H1 (cell line): ENCODE results near the gene GID4. TPM values are rescaled to one million over a fixed set of nuclear protein-coding genes. Genes with fewer than 3 reads are reported as not detected.

Experiments
- CTCF ChIA-PET: fragments of 300-600 bp; sonication (Branson Sonifier 250); formaldehyde crosslinking; loops from one replicate; lab custom pipeline; 2021; ENCODE audit not compliant: partially characterized antibody; lab: Charles Lee
- POLR2A ChIA-PET: fragments of 300-600 bp; sonication (Branson Sonifier 250); formaldehyde crosslinking; loops from one replicate; lab custom pipeline; 2021; ENCODE audit warnings: inconsistent platforms; ENCODE audit not compliant: partially characterized antibody; lab: Charles Lee
- DNase-seq, 2 experiments: peaks; one replicate each; pipeline versions ENCODE4 v3.0.0 to v3.0.0-alpha.2; 2010 to 2022; ENCODE audit warnings: low spot score in 2 of 2, low read depth in 1 of 2, mixed read lengths in 1 of 2
- FAIRE-seq: peaks from 2 replicates; lab custom pipeline; 2011; peaks lifted over from hg19 to GRCh38; lab: Jason Lieb, UNC
- H2AFZ ChIP-seq: 2 replicates; pipeline ENCODE4 v1.8.1; 2012; ENCODE audit warnings: low read length, inconsistent platforms
- H2AK5ac ChIP-seq: 2 replicates; pipeline ENCODE4 v1.6.1; 2013; ENCODE audit warnings: low read depth, low read length
- H2BK120ac ChIP-seq: replicated peaks from 2 replicates; pipeline ENCODE3; 2013; ENCODE audit warnings: low read depth, low read length, inconsistent platforms
- H2BK12ac ChIP-seq: 2 replicates; pipeline ENCODE4 v1.6.1; 2013; ENCODE audit warnings: low read depth, low read length
- H2BK15ac ChIP-seq: 2 replicates; pipeline ENCODE4 v1.6.1; 2013; ENCODE audit warnings: low read length
- H2BK20ac ChIP-seq: 2 replicates; pipeline ENCODE4 v1.6.1; 2013; ENCODE audit warnings: low read length
- H2BK5ac ChIP-seq: 2 replicates; pipeline ENCODE4 v1.6.1; 2013; ENCODE audit warnings: low read depth, low read length
- H3K14ac ChIP-seq: 2 replicates; pipeline ENCODE4 v1.6.1; 2013; ENCODE audit warnings: inconsistent platforms; ENCODE audit not compliant: insufficient read length
- H3K18ac ChIP-seq: 2 replicates; pipeline ENCODE4 v1.6.1; 2013; ENCODE audit warnings: low read length; ENCODE audit errors: extremely low read depth
- H3K23ac ChIP-seq: 2 replicates; pipeline ENCODE4 v1.6.1; 2013; ENCODE audit warnings: inconsistent platforms; ENCODE audit not compliant: insufficient read length
- H3K23me2 ChIP-seq: 2 replicates; pipeline ENCODE4 v1.6.1; 2013; ENCODE audit warnings: low read depth, low read length
- H3K27ac ChIP-seq: 2 replicates; pipeline ENCODE4 v1.6.1; 2011; ENCODE audit warnings: low read depth, low read length, inconsistent platforms
- H3K27me3 ChIP-seq, 4 experiments: replicated peaks in 1 of 4; 1 replicate in 1 of 4; 2 replicates in 3 of 4; pipeline versions ENCODE4 v1.6.1 to v1.8.1; 2011 to 2013; ENCODE audit warnings: low read length in 3 of 4, mild to moderate bottlenecking in 3 of 4, inconsistent platforms in 2 of 4, mixed read lengths in 2 of 4, moderate library complexity in 1 of 4; ENCODE audit not compliant: control insufficient read depth in 3 of 4, insufficient read depth in 3 of 4; ENCODE audit errors: extremely low read depth in 1 of 4
- H3K36me3 ChIP-seq, 4 experiments: 2 replicates each; pipeline versions ENCODE4 v1.6.1 to v1.8.1; 2011 to 2013; ENCODE audit warnings: mild to moderate bottlenecking in 4 of 4, low read length in 3 of 4, moderate library complexity in 2 of 4, control low read depth in 1 of 4, inconsistent platforms in 1 of 4; ENCODE audit not compliant: insufficient read depth in 4 of 4, control insufficient read depth in 2 of 4
- H3K4ac ChIP-seq: replicated peaks from 2 replicates; pipeline ENCODE3; 2013; ENCODE audit warnings: low read length, low read depth, mixed read lengths, inconsistent platforms; ENCODE audit not compliant: insufficient read length
- H3K4me1 ChIP-seq, 4 experiments: replicated peaks in 1 of 4; 1 replicate in 1 of 4; 2 replicates in 3 of 4; pipeline versions ENCODE4 v1.6.1 to v1.8.1; 2011 to 2013; ENCODE audit warnings: low read length in 3 of 4, inconsistent platforms in 2 of 4, mixed read lengths in 1 of 4; ENCODE audit not compliant: insufficient read depth in 4 of 4, control insufficient read depth in 3 of 4
- H3K4me2 ChIP-seq, 2 experiments: 2 replicates each; pipeline versions ENCODE4 v1.6.1 to v1.8.1; 2011 to 2013; ENCODE audit warnings: low read depth in 2 of 2, low read length in 2 of 2, control low read depth in 1 of 2, inconsistent platforms in 1 of 2, mild to moderate bottlenecking in 1 of 2; ENCODE audit not compliant: insufficient read depth in 1 of 2
- H3K4me3 ChIP-seq, 4 experiments: fragments of 200-600, 300-600 bp in 1 of 4; sonication (generic), shearing (Covaris generic), sonication (Bioruptor Twin) in 1 of 4; 2 replicates each; pipeline versions ENCODE4 v1.5.1 to v1.8.1; 2011 to 2016; ENCODE audit warnings: low read length in 4 of 4, low read depth in 3 of 4, control low read depth in 2 of 4, inconsistent platforms in 2 of 4, mild to moderate bottlenecking in 2 of 4, mixed read lengths in 1 of 4, moderate library complexity in 1 of 4; ENCODE audit not compliant: insufficient read depth in 2 of 4; ENCODE audit errors: extremely low read depth in 1 of 4
- H3K56ac ChIP-seq: replicated peaks from 2 replicates; pipeline ENCODE3; 2013; ENCODE audit warnings: low read depth, mild to moderate bottlenecking, mixed read lengths, low read length, inconsistent platforms; ENCODE audit not compliant: insufficient read length
- H3K79me1 ChIP-seq: 2 replicates; pipeline ENCODE4 v1.6.1; 2013; ENCODE audit warnings: low read depth, low read length, control low read depth
- H3K79me2 ChIP-seq, 2 experiments: 2 replicates each; pipeline versions ENCODE4 v1.6.1 to v1.8.1; 2012 to 2013; ENCODE audit warnings: low read length in 2 of 2, mild to moderate bottlenecking in 2 of 2, inconsistent platforms in 1 of 2; ENCODE audit not compliant: insufficient read depth in 2 of 2, control insufficient read depth in 1 of 2
- H3K9ac ChIP-seq, 4 experiments: replicated peaks in 1 of 4; 1 replicate in 1 of 4; 2 replicates in 3 of 4; pipeline versions ENCODE4 v1.6.1 to v1.8.1; 2011 to 2013; ENCODE audit warnings: low read depth in 3 of 4, low read length in 3 of 4, control low read depth in 2 of 4, mild to moderate bottlenecking in 2 of 4, moderate library complexity in 2 of 4, inconsistent platforms in 1 of 4; ENCODE audit errors: extremely low read depth in 1 of 4
- H3K9me3 ChIP-seq, 2 experiments: 2 replicates each; pipeline versions ENCODE4 v1.6.1 to v1.8.1; 2012 to 2013; ENCODE audit warnings: mild to moderate bottlenecking in 2 of 2, moderate library complexity in 2 of 2, control low read depth in 1 of 2, inconsistent platforms in 1 of 2, low read depth in 1 of 2, low read length in 1 of 2, mixed read lengths in 1 of 2; ENCODE audit not compliant: insufficient read depth in 2 of 2
- H4K20me1 ChIP-seq, 2 experiments: replicated peaks in 1 of 2; 2 replicates each; pipeline versions ENCODE3 to v1.8.1; 2011 to 2013; ENCODE audit warnings: inconsistent platforms in 2 of 2, low read length in 2 of 2, mild to moderate bottlenecking in 1 of 2; ENCODE audit not compliant: insufficient read depth in 2 of 2, control insufficient read depth in 1 of 2
- H4K5ac ChIP-seq: 2 replicates; pipeline ENCODE4 v1.6.1; 2013; ENCODE audit warnings: low read length, low read depth, mixed read lengths, inconsistent platforms; ENCODE audit not compliant: insufficient read length
- H4K8ac ChIP-seq: 2 replicates; pipeline ENCODE4 v1.8.0; 2013; ENCODE audit warnings: mild to moderate bottlenecking, moderate library complexity, low read length, inconsistent platforms; ENCODE audit not compliant: insufficient read depth; ENCODE audit errors: extremely low read depth
- H4K91ac ChIP-seq: replicated peaks from 2 replicates; pipeline ENCODE3; 2013; ENCODE audit warnings: low read length, mixed read lengths, inconsistent platforms; ENCODE audit not compliant: insufficient read length
- ATF2 ChIP-seq: IDR thresholded peaks from 2 replicates; pipeline ENCODE4 v1.6.1; 2012; ENCODE audit warnings: low read length, inconsistent platforms
- CHD1 ChIP-seq: IDR thresholded peaks from 2 replicates; pipeline ENCODE4 v1.6.1; 2012; ENCODE audit warnings: low read depth, low read length, improper control_type of control experiment
- EP300 ChIP-seq, 2 experiments: IDR thresholded peaks; 1 replicate in 1 of 2; 2 replicates in 1 of 2; pipeline ENCODE4 v1.6.1; 2011 to 2012; ENCODE audit warnings: low read depth in 2 of 2, low read length in 2 of 2, mild to moderate bottlenecking in 2 of 2, borderline replicate concordance in 1 of 2, inconsistent platforms in 1 of 2, moderate library complexity in 1 of 2
- GTF2F1 ChIP-seq: IDR thresholded peaks from 2 replicates; pipeline ENCODE4 v1.6.1; 2012; ENCODE audit warnings: low read depth, low read length, improper control_type of control experiment, borderline replicate concordance
- HDAC2 ChIP-seq, 2 experiments: fragments of 300-600 bp in 1 of 2; sonication (generic) in 1 of 2; IDR thresholded peaks; 2 replicates each; pipeline ENCODE4 v1.6.1; 2011 to 2012; ENCODE audit warnings: low read depth in 2 of 2, low read length in 2 of 2, mild to moderate bottlenecking in 2 of 2, moderate library complexity in 2 of 2, borderline replicate concordance in 1 of 2, inconsistent platforms in 1 of 2
- KDM4A ChIP-seq: IDR thresholded peaks from one replicate; pipeline ENCODE4 v1.7.1; 2012; ENCODE audit warnings: low read depth, mild to moderate bottlenecking, moderate library complexity, low read length, inconsistent platforms; ENCODE audit not compliant: severe bottlenecking
- RNF2 ChIP-seq: fragments of 200-900, 300-1000 bp; sonication (generic); IDR thresholded peaks from 2 replicates; pipeline ENCODE4 v1.7.1; 2016; ENCODE audit warnings: borderline replicate concordance, low read depth, mild to moderate bottlenecking, antibody characterized with exemption, low read length; ENCODE audit not compliant: poor library complexity, severe bottlenecking; ENCODE audit errors: missing control alignments
- SIX5 ChIP-seq: IDR thresholded peaks from 2 replicates; pipeline ENCODE4 v1.6.1; 2011; ENCODE audit warnings: mild to moderate bottlenecking, low read depth, low read length
- SP4 ChIP-seq: IDR thresholded peaks from 2 replicates; pipeline ENCODE4 v1.6.1; 2012; ENCODE audit warnings: low read length, inconsistent platforms
- TEAD4 ChIP-seq: IDR thresholded peaks from 2 replicates; pipeline ENCODE4 v1.6.1; 2012; ENCODE audit warnings: low read depth, low read length, inconsistent platforms, mixed read lengths
- ZNF274 ChIP-seq: IDR thresholded peaks from 2 replicates; pipeline ENCODE4 v1.7.0; 2012; ENCODE audit warnings: low read length, borderline replicate concordance; ENCODE audit errors: extremely low read depth
- WGBS, 2 experiments: shearing (Covaris generic) in 1 of 2; methylation state at CpG; one replicate each; pipeline versions ENCODE4 v1.1.6 to v1.1.7; 2013 to 2015; ENCODE audit warnings: low lambda C conversion rate in 2 of 2, mixed read lengths in 2 of 2, inconsistent platforms in 1 of 2, low coverage in 1 of 2, missing lambda C conversion rate in 1 of 2; ENCODE audit not compliant: insufficient replicate concordance in 2 of 2, insufficient coverage in 1 of 2, insufficient read length in 1 of 2; ENCODE audit errors: extremely low coverage in 1 of 2, missing lambda C conversion rate in 1 of 2; 5-methylcytosine and 5-hydroxymethylcytosine counted together
- polyA plus RNA-seq, 7 experiments: library from polyadenylated mRNA; depleted of rRNA in 3 of 7; stranded (reverse) in 5 of 7; unstranded in 2 of 7; fragments of >200 nt in 5 of 7; fragments of 200-250 nt in 2 of 7; gene quantifications; 1 replicate in 5 of 7; 2 replicates in 1 of 7; 4 replicates in 1 of 7; pipeline versions ENCODE4 v1.2.1 to v1.2.3, GENCODE V29; 2011 to 2013; ENCODE audit warnings: missing spikeins in 2 of 7, mixed read lengths in 2 of 7
- total RNA-seq: library from RNA; stranded (reverse); fragmentation: NEBNext Ultra II Directional; extraction: Animal tissue kit (Norgen Biotek cat#: 25700); gene quantifications from 2 replicates; pipeline ENCODE4 v1.2.1, GENCODE V29; 2021

The GID4 gene
- total and polyA plus RNA-seq, 2 of the 8 experiments (the other 6 are each of a cell fraction or from before 2014, with no cell fraction given): 5.6 to 15.0 TPM

GRCh38 chr17:18102640-18103039 lies 63.4 kb downstream of the GID4 start:
- H3K9me3 ChIP-seq: no peaks in the 10 kb centered on the region
- H2BK12ac ChIP-seq: no peak overlapping the region
- peaks cover 9 to 11% of the 10 kb centered on the region in 2 experiments for H4K20me1 ChIP-seq
- H4K91ac ChIP-seq: no peak overlapping the region
- no peaks in the 10 kb centered on the region for H3K79me1 ChIP-seq
- no peak overlapping the region for H3K4me3 ChIP-seq
- no peaks in the 10 kb centered on the region for H3K79me2 ChIP-seq
- H2AK5ac ChIP-seq: no peak overlapping the region
- H2BK15ac ChIP-seq: no peak overlapping the region
- H2AFZ ChIP-seq: no peak overlapping the region
- H3K23ac ChIP-seq: no peak overlapping the region
- H3K23me2 ChIP-seq: no peaks in the 10 kb centered on the region
- H2BK120ac ChIP-seq: no peak overlapping the region
- no peak overlapping the region for H3K9ac ChIP-seq
- H4K5ac ChIP-seq: no peak overlapping the region
- H3K18ac ChIP-seq: no peak overlapping the region
- ChIA-PET POLR2A (interaction anchor here (1.0 to 3.7 kb wide), 6 partner anchors 8 to 81 kb away, joined by 3 to 34 read pairs (median 4); partner anchors contain the start of genes ALKBH5, DRG2 and MYO15A), CTCF (interaction anchor here (0.8 to 3.0 kb wide), 4 partner anchors 9 to 205 kb away, joined by 3 to 18 read pairs (median 4); no protein-coding TSS in a partner anchor)
- DNase-seq: no peak
- H4K8ac ChIP-seq: no peak overlapping the region
- H3K4me1 ChIP-seq: no peaks in the 10 kb centered on the region
- 87% methylated on average over 3 of the region's 3 CpGs; no CpG with 5 or more reads in 1 of the 2 experiments for WGBS, 2 experiments
- no peak overlapping the region for H3K14ac ChIP-seq
- no peak for FAIRE-seq
- H2BK20ac ChIP-seq: no peak overlapping the region
- H3K27me3 ChIP-seq: no peaks in the 10 kb centered on the region
- no peak overlapping the region for H2BK5ac ChIP-seq
- no peak overlapping the region for H3K56ac ChIP-seq
- no peak overlapping the region for H3K4ac ChIP-seq
- no peak overlapping the region for H3K4me2 ChIP-seq
- H3K27ac ChIP-seq: no peak overlapping the region
- peaks cover 9 to 39% (median 25%) of the 10 kb centered on the region in 4 experiments; a peak in 7 of 8 replicates for H3K36me3 ChIP-seq
- TF ChIP-seq ATF2: no peak
- no peak for TF ChIP-seq GTF2F1
- TF ChIP-seq HDAC2 (IDR thresholded peaks at IDR 0.05; ENCODE audit: borderline replicate concordance in 1 of 2, low read depth in 2 of 2, low read length in 2 of 2): no peak
- no peak for TF ChIP-seq SP4
- TF ChIP-seq KDM4A: no peak
- no peak for TF ChIP-seq ZNF274
- TF ChIP-seq CHD1: no peak
- TF ChIP-seq TEAD4: no peak
- TF ChIP-seq SIX5: no peak
- no peak for TF ChIP-seq RNF2
- TF ChIP-seq EP300 (IDR thresholded peaks at IDR 0.05; ENCODE audit: borderline replicate concordance in 1 of 2, low read depth in 2 of 2, low read length in 2 of 2): no peak
